ENCODE data around the gene PPIH.
A peak's percentile ranks its signal among the peaks of the same experiment; 100 is the strongest.

The PPIH gene

GRCh38 chr1:42657201-42657600 is 1.0 kb upstream of the PPIH start:
- H3K4me3 ChIP-seq (ENCODE audit: low read length), result peak overlapping the region; percentile 94
- TF ChIP-seq CTCF (IDR thresholded peaks at IDR 0.05; ENCODE audit: insufficient read depth, low read depth, low read length, missing control alignments), result no peak
- DNase-seq (ENCODE audit: low read depth), result peak; percentile 15

GRCh38 chr1:42658877-42659337 is 684 bp downstream of the PPIH start:
- H3K4me3 ChIP-seq (ENCODE audit: low read length), result peak overlapping the region; percentile 94
- peak; percentile 35 for DNase-seq (ENCODE audit: low read depth)
- TF ChIP-seq CTCF (IDR thresholded peaks at IDR 0.05; ENCODE audit: insufficient read depth, low read depth, low read length, missing control alignments), result no peak

GRCh38 chr1:42660907-42661500 is 2.8 kb downstream of the PPIH start:
- no peak overlapping the region for H3K4me3 ChIP-seq (ENCODE audit: low read length)
- no peak for DNase-seq (ENCODE audit: low read depth)
- TF ChIP-seq CTCF (IDR thresholded peaks at IDR 0.05; ENCODE audit: insufficient read depth, low read depth, low read length, missing control alignments), result no peak

- no peak for DNase-seq (ENCODE audit: low read depth)
- no peak for TF ChIP-seq CTCF (IDR thresholded peaks at IDR 0.05; ENCODE audit: insufficient read depth, low read depth, low read length, missing control alignments)
- H3K4me3 ChIP-seq (ENCODE audit: low read length), result no peak overlapping the region
These were observed 11.7 kb downstream of the PPIH start for GRCh38 chr1:42669936-42670335.

GRCh38 chr1:42670425-42670824 is 12.2 kb downstream of the PPIH start:
- no peak for TF ChIP-seq CTCF (IDR thresholded peaks at IDR 0.05; ENCODE audit: insufficient read depth, low read depth, low read length, missing control alignments)
- H3K4me3 ChIP-seq (ENCODE audit: low read length), result no peak overlapping the region
- DNase-seq (ENCODE audit: low read depth), result no peak

- no peak overlapping the region for H3K4me3 ChIP-seq (ENCODE audit: low read length)
- DNase-seq (ENCODE audit: low read depth), result no peak
- no peak for TF ChIP-seq CTCF (IDR thresholded peaks at IDR 0.05; ENCODE audit: insufficient read depth, low read depth, low read length, missing control alignments)
These were observed 16.0 kb downstream of the PPIH start for GRCh38 chr1:42674214-42674613.

GRCh38 chr1:42674682-42675081 is 16.5 kb downstream of the PPIH start:
- DNase-seq (ENCODE audit: low read depth), result no peak
- TF ChIP-seq CTCF (IDR thresholded peaks at IDR 0.05; ENCODE audit: insufficient read depth, low read depth, low read length, missing control alignments), result no peak
- no peak overlapping the region for H3K4me3 ChIP-seq (ENCODE audit: low read length)

Data from epithelial cell of esophagus (primary cell).